ENCODE data around the gene PSRC1.

PSRC1 gene

GRCh38 chr1:109296782-109297181 lies 13.8 kb upstream of the PSRC1 start:
- Histone ChIP-seq H3K4ac (ENCODE audit: low read depth in 1 of 2, low read length in 2 of 2) (no peak overlapping the region), H2BK15ac (ENCODE audit: low read depth, poor library complexity, severe bottlenecking) (no peak overlapping the region), H3K14ac (ENCODE audit: low read length in 2 of 2) (no peak overlapping the region), H2AFZ (ENCODE audit: low read depth, low read length) (no peak overlapping the region), H3K27me3 (ENCODE audit: control insufficient read depth in 1 of 2, insufficient read depth in 1 of 2, low read length in 2 of 2) (peaks cover 0 to 10% of the 10 kb centered on the region in 2 experiments), H3K36me3 (ENCODE audit: control insufficient read depth in 1 of 2, insufficient read depth in 2 of 2, low read depth in 1 of 2, low read length in 2 of 2) (no peaks in the 10 kb centered on the region), H2BK12ac (ENCODE audit: low read length in 2 of 2) (peak overlapping the region; percentile 15 to 40), H3K9ac (ENCODE audit: low read length) (no peak overlapping the region), H4K8ac (ENCODE audit: low read length) (no peak overlapping the region), H3K4me1 (ENCODE audit: control insufficient read depth, insufficient read depth, low read depth, low read length) (peaks cover 17% of the 10 kb centered on the region), H2AK5ac (ENCODE audit: low read length, severe bottlenecking) (peak overlapping the region; percentile 17), H3K23ac (ENCODE audit: low read length in 2 of 2) (peak overlapping the region in 1 of 2 experiments; percentile 38), H3K18ac (ENCODE audit: low read depth in 1 of 2, low read length in 2 of 2) (peak overlapping the region; percentile 29 to 44), H3K27ac (ENCODE audit: low read length, poor library complexity, severe bottlenecking) (no peak overlapping the region), H4K91ac (ENCODE audit: low read length) (peak overlapping the region; percentile 5), H3K9me3 (ENCODE audit: control insufficient read depth, low read length) (no peaks in the 10 kb centered on the region), H2BK120ac (ENCODE audit: low read depth, low read length) (no peak overlapping the region), H3K4me3 (ENCODE audit: insufficient read depth in 1 of 2, low read depth in 1 of 2, low read length in 2 of 2) (no peak overlapping the region), H3K79me1 (replicated peaks; ENCODE audit: low read length, poor library complexity, severe bottlenecking) (no peaks in the 10 kb centered on the region), H3K4me2 (ENCODE audit: low read length, poor library complexity, severe bottlenecking) (no peak overlapping the region), H2BK5ac (ENCODE audit: low read depth, low read length, poor library complexity, severe bottlenecking) (no peak overlapping the region)
- 97% methylated on average over 16 of the region's 16 CpGs for WGBS
- no peak for DNase-seq

- DNase-seq = no peak
- no peak overlapping the region for H2AFZ ChIP-seq (ENCODE audit: low read depth, low read length)
- no peak overlapping the region for H3K4me2 ChIP-seq (ENCODE audit: low read length, poor library complexity, severe bottlenecking)
- H2BK12ac ChIP-seq (ENCODE audit: low read length in 2 of 2) = peak overlapping the region in 1 of 2 experiments; percentile 15
- no peaks in the 10 kb centered on the region for H3K9me3 ChIP-seq (ENCODE audit: control insufficient read depth, low read length)
- H3K14ac ChIP-seq (ENCODE audit: low read length in 2 of 2) = no peak overlapping the region
- no peaks in the 10 kb centered on the region for H3K79me1 ChIP-seq (replicated peaks; ENCODE audit: low read length, poor library complexity, severe bottlenecking)
- no peaks in the 10 kb centered on the region for H3K36me3 ChIP-seq (ENCODE audit: control insufficient read depth in 1 of 2, insufficient read depth in 2 of 2, low read depth in 1 of 2, low read length in 2 of 2)
- H3K27me3 ChIP-seq (ENCODE audit: control insufficient read depth in 1 of 2, insufficient read depth in 1 of 2, low read length in 2 of 2) = peaks cover 0 to 10% of the 10 kb centered on the region in 2 experiments
- no peak overlapping the region for H4K91ac ChIP-seq (ENCODE audit: low read length)
- 83% methylated on average over 12 of the region's 12 CpGs for WGBS
- H3K9ac ChIP-seq (ENCODE audit: low read length) = no peak overlapping the region
- H2BK120ac ChIP-seq (ENCODE audit: low read depth, low read length) = no peak overlapping the region
- H2BK5ac ChIP-seq (ENCODE audit: low read depth, low read length, poor library complexity, severe bottlenecking) = no peak overlapping the region
- no peak overlapping the region for H3K4ac ChIP-seq (ENCODE audit: low read depth in 1 of 2, low read length in 2 of 2)
- no peak overlapping the region for H3K23ac ChIP-seq (ENCODE audit: low read length in 2 of 2)
- H4K8ac ChIP-seq (ENCODE audit: low read length) = no peak overlapping the region
- H3K27ac ChIP-seq (ENCODE audit: low read length, poor library complexity, severe bottlenecking) = no peak overlapping the region
- peak overlapping the region; percentile 54 for H2BK15ac ChIP-seq (ENCODE audit: low read depth, poor library complexity, severe bottlenecking)
- peaks cover 16% of the 10 kb centered on the region for H3K4me1 ChIP-seq (ENCODE audit: control insufficient read depth, insufficient read depth, low read depth, low read length)
- no peak overlapping the region for H2AK5ac ChIP-seq (ENCODE audit: low read length, severe bottlenecking)
- no peak overlapping the region for H3K4me3 ChIP-seq (ENCODE audit: insufficient read depth in 1 of 2, low read depth in 1 of 2, low read length in 2 of 2)
- H3K18ac ChIP-seq (ENCODE audit: low read depth in 1 of 2, low read length in 2 of 2) = peak overlapping the region in 1 of 2 experiments; percentile 11
These were observed 12.9 kb upstream of the PSRC1 start for GRCh38 chr1:109295712-109296415.

GRCh38 chr1:109294481-109294880 lies 11.5 kb upstream of the PSRC1 start:
- Histone ChIP-seq H2BK120ac (ENCODE audit: low read depth, low read length) (no peak overlapping the region), H3K9me3 (ENCODE audit: control insufficient read depth, low read length) (no peaks in the 10 kb centered on the region), H3K4me2 (ENCODE audit: low read length, poor library complexity, severe bottlenecking) (no peak overlapping the region), H3K27ac (ENCODE audit: low read length, poor library complexity, severe bottlenecking) (no peak overlapping the region), H3K4ac (ENCODE audit: low read depth in 1 of 2, low read length in 2 of 2) (no peak overlapping the region), H3K4me1 (ENCODE audit: control insufficient read depth, insufficient read depth, low read depth, low read length) (peaks cover 12% of the 10 kb centered on the region), H3K23ac (ENCODE audit: low read length in 2 of 2) (no peak overlapping the region), H2AFZ (ENCODE audit: low read depth, low read length) (no peak overlapping the region), H3K4me3 (ENCODE audit: insufficient read depth in 1 of 2, low read depth in 1 of 2, low read length in 2 of 2) (no peak overlapping the region), H3K9ac (ENCODE audit: low read length) (no peak overlapping the region), H3K79me1 (replicated peaks; ENCODE audit: low read length, poor library complexity, severe bottlenecking) (no peaks in the 10 kb centered on the region), H2AK5ac (ENCODE audit: low read length, severe bottlenecking) (no peak overlapping the region), H4K8ac (ENCODE audit: low read length) (no peak overlapping the region), H2BK5ac (ENCODE audit: low read depth, low read length, poor library complexity, severe bottlenecking) (no peak overlapping the region), H4K91ac (ENCODE audit: low read length) (no peak overlapping the region), H3K36me3 (ENCODE audit: control insufficient read depth in 1 of 2, insufficient read depth in 2 of 2, low read depth in 1 of 2, low read length in 2 of 2) (no peaks in the 10 kb centered on the region), H2BK12ac (ENCODE audit: low read length in 2 of 2) (no peak overlapping the region), H3K27me3 (ENCODE audit: control insufficient read depth in 1 of 2, insufficient read depth in 1 of 2, low read length in 2 of 2) (peaks cover 0 to 10% of the 10 kb centered on the region in 2 experiments), H2BK15ac (ENCODE audit: low read depth, poor library complexity, severe bottlenecking) (no peak overlapping the region), H3K14ac (ENCODE audit: low read length in 2 of 2) (no peak overlapping the region), H3K18ac (ENCODE audit: low read depth in 1 of 2, low read length in 2 of 2) (no peak overlapping the region)
- 95% methylated on average over 3 of the region's 4 CpGs for WGBS
- no peak for DNase-seq

- no peak overlapping the region for H2AFZ ChIP-seq (ENCODE audit: low read depth, low read length)
- no peak overlapping the region for H4K91ac ChIP-seq (ENCODE audit: low read length)
- no peak overlapping the region for H2AK5ac ChIP-seq (ENCODE audit: low read length, severe bottlenecking)
- no peak overlapping the region for H3K9ac ChIP-seq (ENCODE audit: low read length)
- no peaks in the 10 kb centered on the region for H3K36me3 ChIP-seq (ENCODE audit: control insufficient read depth in 1 of 2, insufficient read depth in 2 of 2, low read depth in 1 of 2, low read length in 2 of 2)
- H3K14ac ChIP-seq (ENCODE audit: low read length in 2 of 2) = no peak overlapping the region
- H3K4me2 ChIP-seq (ENCODE audit: low read length, poor library complexity, severe bottlenecking) = no peak overlapping the region
- H3K4me3 ChIP-seq (ENCODE audit: insufficient read depth in 1 of 2, low read depth in 1 of 2, low read length in 2 of 2) = no peak overlapping the region
- peaks cover 0 to 10% of the 10 kb centered on the region in 2 experiments for H3K27me3 ChIP-seq (ENCODE audit: control insufficient read depth in 1 of 2, insufficient read depth in 1 of 2, low read length in 2 of 2)
- 72% methylated on average over 2 of the region's 2 CpGs for WGBS
- no peak overlapping the region for H2BK5ac ChIP-seq (ENCODE audit: low read depth, low read length, poor library complexity, severe bottlenecking)
- H3K9me3 ChIP-seq (ENCODE audit: control insufficient read depth, low read length) = no peaks in the 10 kb centered on the region
- no peak overlapping the region for H3K27ac ChIP-seq (ENCODE audit: low read length, poor library complexity, severe bottlenecking)
- no peak overlapping the region for H3K18ac ChIP-seq (ENCODE audit: low read depth in 1 of 2, low read length in 2 of 2)
- H3K4me1 ChIP-seq (ENCODE audit: control insufficient read depth, insufficient read depth, low read depth, low read length) = peaks cover 4% of the 10 kb centered on the region
- H3K79me1 ChIP-seq (replicated peaks; ENCODE audit: low read length, poor library complexity, severe bottlenecking) = no peaks in the 10 kb centered on the region
- no peak overlapping the region for H2BK15ac ChIP-seq (ENCODE audit: low read depth, poor library complexity, severe bottlenecking)
- H3K4ac ChIP-seq (ENCODE audit: low read depth in 1 of 2, low read length in 2 of 2) = no peak overlapping the region
- H4K8ac ChIP-seq (ENCODE audit: low read length) = no peak overlapping the region
- H2BK120ac ChIP-seq (ENCODE audit: low read depth, low read length) = no peak overlapping the region
- no peak overlapping the region for H3K23ac ChIP-seq (ENCODE audit: low read length in 2 of 2)
- no peak overlapping the region for H2BK12ac ChIP-seq (ENCODE audit: low read length in 2 of 2)
- no peak for DNase-seq
These were observed 10.1 kb upstream of the PSRC1 start for GRCh38 chr1:109293026-109293425.
